ENCODE data around the gene NR2E3.

GRCh38 chr15:71761649-71762048 lies 48.7 kb upstream of the NR2E3 start:
- TF ChIP-seq CTCF (conservative IDR thresholded peaks at IDR 0.05), result no peak
- TF ChIP-seq ZFX (IDR thresholded peaks at IDR 0.05), result no peak
